Stimulated activated CD4-positive, alpha-beta T cell treated with anti-CD3 and anti-CD28 coated beads, Interleukin-1b, Interleukin-23, amount 100 ng/mL, for 24 hours (primary cell): ENCODE results near the gene NISCH.

Experiments used
- DNase-seq, 4 experiments: peaks; one replicate each; pipeline ENCODE4 v3.0.0-alpha.2; 2020; ENCODE audit warnings: low read depth in 4 of 4, low spot score in 1 of 4

The NISCH gene

DNA sequence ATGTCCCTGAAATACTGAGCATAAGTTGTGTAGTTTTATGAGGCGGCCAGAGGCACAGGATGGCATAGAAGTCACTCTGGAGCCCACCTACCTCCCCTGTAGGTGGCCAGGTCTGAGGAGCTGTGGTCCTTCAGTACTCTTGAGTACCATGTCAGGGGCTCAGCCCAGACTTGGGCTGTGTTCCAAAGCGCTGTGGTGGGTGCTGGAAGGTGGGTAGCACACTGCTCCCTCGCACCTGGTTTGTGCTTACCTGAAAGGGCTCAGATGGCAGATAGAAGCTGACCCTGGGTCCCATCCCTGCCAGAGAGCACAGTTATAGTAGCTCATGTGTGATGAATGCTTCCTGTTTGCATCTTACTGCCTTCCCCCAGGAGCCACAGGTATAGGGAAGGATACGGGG lies 15.5 kb downstream of the NISCH start:
- DNase-seq = no peak

DNA sequence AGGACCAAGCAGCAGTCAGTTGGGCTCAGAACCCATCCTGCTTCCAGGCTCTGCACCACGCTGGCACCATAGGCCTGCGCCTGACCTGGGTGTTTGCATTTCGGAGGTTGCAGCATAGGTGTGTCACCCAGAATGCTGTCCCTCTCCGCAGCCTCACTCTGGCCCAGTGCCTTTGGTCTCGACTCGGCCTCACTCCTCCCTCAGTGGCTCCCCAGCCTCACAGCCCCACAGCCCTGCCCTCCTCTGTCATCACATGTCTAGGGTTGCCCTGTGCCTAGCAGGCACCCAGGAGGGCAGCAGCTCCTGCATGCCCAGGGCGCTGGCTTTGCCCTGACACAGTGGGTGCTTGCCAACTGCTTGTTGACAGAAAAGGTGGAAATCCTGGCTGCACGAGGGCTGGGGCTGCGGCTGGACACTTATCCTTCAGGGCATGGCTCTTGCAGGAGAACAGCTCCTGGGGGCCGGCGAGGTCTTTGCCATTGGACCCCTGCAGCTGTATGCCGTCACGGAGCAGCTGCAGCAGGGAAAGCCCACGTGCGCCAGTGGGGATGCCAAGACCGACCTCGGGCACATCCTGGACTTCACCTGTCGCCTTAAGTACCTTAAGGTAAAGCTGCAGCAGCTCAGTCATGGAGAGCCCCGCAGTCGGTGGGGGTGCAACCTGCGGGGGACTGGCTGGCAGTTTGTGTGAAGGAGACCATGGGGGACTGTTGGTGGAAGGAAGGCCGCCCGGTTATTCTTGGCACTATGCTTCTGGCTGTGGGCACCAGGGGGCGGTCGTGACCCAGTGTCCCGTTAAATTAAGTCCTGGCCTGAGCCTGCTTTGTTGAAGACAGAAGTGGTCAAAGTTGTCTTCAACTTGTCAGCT lies 16.2 kb downstream of the NISCH start:
- no peak for DNase-seq

DNA sequence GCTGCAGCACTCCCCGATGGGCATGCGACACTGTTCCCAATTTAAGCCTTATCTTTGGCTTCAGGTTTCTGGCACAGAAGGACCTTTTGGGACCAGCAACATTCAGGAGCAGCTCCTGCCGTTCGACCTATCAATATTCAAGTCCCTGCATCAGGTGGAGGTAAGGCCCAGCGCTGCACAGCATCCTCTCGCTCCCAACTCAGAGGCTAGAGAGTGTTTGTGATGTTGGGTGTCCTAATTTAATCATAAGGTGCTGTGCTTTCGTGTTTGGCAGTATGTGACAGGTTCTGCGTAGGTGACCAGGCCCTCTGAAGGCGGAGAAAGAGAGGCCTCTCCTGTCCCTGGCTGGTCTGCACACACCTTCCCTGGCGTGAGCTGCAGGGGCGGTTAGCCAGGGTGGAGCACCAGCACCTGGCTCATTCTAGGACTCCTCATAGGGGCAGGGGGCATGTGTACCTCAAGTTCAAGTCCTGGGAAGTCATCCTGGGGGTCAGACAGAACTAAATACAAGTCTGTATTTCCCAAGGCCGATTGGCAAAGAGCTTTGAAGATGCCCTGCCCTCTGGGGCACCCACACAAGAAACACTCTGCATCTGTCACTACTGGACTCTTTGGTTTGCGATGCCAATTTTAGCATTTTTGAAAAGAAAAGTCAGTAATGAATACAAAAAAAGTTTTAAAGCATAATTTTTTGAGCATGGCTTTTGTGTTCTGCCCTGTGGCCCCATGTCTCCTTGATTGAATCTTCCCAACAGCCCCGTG lies 17.0 kb downstream of the NISCH start:
- DNase-seq = no peak

DNA sequence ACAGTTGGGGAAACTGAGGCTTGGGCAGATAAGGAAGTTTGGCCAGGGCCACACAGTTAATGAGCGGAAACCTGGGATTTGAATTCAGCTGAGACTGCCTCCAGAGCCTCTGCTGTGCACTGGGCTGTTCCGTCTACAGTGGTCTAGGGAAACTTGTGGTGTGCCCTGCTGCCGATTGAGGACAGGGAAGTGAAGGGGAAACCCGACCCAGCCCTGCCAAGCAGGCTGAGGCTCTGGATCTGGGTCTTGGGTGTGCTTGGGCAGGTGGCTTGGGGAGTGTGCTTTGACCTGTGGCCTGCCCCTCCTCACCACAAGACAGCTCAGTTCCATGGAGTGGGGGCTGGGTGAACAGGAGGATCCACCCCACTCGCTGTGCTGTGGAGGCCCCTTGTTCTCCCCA lies 17.6 kb downstream of the NISCH start:
- no peak for DNase-seq

DNA sequence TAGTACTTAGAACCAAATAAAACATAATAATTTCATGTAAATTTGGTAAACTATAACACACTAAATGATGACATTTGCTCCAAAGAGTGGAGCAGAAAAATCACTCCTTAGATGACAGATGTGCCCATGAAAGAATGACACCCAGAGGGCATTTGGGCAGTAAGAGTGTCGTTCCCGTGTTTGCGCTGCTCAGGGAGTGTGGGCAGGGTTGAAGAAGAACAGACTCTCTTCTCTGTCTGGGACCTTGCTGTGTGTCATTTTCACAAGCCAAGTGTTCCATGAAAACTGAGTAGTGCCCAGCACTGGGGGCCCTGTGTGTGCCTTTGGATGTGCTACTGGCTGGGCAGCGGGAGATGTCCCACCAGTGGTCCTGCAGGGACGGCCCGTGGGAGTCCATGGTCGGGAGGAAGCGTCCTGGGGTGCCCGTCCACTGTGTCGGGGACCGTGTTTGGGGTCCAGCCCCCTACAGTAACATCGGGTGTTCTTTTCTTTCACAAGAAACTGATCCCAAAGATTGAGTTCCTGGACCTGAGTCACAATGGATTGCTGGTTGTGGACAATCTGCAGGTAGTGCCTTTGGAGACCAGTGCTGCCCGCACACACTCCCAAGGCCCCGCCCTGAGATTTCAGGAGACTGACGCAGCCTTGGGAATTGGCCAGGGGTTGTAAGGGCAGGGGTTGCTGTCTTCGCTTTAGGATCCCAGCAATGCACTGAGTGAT lies 21.8 kb downstream of the NISCH start:
- no peak for DNase-seq

DNA sequence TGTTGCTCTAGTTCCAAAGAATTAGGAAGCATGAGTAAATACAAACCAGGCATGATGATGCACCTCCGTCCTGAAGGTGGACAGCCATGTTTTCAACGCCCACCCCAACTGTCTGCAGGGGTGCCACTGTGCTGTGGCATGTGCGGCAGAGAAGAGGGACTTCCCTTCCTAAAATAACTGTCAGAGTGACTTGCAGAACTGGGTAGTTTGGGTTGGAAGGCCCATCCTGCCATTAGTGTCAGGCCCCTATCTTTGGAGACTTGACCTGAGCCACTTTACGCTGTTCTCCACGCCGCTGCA lies 22.3 kb downstream of the NISCH start:
- DNase-seq = no peak

DNA sequence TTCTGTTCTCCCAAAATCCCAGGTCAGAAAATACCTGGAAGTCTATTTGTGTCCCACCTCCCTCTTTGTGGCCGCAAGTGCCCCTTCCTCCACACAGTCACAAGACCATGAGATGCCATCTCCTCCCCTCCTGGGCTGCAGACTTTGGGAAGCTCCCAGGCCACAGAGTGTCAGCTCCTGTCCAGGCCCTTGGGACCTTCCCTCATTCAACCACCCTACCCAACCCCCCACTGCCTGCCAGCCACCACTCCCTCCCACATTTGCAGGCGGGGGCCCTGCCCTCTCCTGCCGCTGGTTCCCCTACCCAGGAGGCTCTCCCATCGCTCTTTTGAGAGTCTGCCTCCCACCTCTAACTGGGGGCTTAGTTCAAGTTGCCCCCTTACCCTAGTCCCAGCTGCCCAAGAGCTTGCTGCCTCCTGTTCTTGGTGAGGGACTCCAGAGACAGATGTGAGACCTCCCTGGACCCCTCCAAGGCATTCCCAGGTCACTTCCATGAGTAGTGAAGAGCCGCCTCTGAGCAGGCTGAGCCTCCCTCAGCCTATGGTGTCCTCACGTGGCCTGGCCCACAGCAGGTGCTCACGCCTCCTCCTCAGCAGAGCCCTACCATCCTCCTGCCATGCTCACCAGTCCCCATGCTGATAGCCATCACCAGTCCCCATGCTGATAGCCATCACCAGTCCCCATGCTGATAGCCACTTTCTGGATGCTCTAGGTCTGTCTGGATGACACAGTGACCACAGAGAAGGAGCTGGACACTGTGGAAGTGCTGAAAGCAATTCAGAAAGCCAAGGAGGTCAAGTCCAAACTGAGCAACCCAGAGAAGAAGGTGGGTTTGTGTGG lies 23.9 kb downstream of the NISCH start:
- no peak for DNase-seq

DNA sequence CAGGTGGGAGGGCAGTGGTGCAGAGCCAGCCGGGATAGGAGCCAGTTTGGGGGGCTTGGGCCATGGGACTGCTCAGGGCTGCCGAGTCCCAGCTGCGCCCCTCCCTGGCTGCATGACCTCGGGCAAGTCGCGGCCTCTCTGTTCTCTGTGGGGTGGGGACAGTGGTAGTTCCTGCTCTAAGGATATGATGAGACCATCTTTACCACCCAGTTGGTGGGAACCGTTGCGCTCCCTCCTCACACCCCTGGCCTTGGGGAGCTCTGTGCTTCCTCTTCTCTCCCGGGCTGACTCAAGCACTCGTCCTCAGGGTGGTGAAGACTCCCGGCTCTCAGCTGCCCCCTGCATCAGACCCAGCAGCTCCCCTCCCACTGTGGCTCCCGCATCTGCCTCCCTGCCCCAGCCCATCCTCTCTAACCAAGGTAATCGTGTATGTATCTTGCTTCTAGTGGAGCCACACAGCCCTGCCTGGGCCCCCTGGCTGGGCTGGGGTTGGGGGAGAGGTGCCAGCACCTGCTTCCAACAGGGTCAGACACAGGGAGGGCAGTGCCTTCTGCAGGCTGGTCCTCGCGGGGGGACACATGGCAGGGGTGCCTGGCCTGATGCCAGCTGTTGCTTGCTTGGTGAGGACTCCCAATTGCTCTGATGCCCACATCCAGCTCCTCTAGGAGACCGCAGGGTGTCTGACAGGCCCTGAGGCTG lies 24.6 kb downstream of the NISCH start:
- no peak for DNase-seq

DNA sequence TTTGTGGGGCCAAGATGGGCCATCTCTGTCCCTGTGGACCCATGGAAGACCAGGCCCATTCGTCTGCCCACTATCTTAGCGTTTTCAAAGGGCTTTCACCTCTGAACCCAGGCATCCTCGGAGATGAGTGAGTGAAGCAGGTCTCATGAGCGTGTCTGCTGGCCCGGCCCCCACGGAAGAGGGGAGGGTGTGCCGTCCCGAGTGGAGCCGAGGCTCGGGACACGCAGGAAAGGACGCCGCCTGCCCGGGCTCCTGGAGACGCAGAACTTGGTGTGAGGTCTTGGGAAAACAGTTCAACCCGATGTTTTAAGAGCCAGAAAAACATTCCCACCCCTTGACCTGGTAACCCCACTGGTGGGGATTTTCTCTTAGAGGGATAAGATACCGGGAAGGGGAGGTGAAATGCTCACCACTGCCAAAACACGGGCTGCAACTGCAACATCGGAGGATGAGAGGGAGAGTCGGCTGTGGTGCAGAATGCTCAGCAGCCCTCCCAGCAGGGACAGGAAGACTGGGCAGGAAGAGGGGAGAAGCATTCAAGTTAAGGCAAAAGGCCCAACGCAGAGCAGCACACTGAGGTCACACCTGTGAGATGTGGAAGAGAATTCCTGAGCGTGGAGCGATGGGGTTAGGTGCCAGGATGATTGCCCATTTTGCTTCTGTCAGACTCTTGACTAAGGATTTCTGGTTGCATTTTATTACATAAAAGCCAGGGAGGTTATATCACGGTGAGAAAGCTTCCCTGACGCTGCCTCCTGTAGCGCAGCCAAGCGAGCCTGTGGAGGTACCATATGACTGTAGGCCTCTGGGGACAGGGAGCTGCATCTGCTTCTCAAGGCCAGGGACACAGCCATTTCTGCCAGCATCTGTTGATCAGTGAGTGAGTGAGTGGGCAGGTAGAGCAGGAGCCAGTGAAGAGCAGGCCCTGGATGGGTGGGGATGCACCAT lies 25.6 kb downstream of the NISCH start:
- DNase-seq = no peak

DNA sequence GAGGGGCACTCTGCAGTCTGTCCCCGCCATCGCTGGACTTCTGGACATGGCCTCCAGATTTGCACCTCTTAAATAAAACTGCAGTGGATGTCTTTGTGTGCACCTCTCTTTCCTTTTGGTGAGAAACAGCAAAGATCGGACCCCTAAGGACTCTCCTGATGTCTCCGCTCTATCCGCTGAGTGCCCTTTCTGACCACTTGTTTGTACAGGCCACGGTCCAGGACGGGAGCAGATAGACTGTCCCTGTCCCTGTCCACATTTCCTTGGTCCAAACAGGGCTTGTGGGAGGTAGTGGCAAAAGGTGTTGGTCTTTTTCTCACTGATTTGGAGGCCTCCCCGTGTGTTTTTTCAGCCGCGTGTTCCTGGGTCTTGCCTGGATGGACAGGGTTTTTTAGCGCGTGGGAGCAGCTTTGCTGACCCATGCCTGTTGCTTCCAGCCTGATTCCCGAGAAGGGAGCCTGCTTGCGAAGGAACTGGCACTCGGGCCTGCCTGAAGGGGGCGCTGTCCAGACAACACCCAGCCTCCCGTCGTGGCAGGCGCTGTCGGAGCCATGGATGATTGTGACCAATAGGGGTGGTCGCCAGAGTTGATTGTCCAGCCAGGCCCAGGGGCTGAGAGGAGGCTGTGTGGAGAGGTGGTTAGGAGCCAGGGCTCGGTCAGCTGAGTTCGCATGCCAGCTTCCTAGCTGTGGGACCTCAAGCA lies 26.6 kb downstream of the NISCH start:
- no peak for DNase-seq

DNA sequence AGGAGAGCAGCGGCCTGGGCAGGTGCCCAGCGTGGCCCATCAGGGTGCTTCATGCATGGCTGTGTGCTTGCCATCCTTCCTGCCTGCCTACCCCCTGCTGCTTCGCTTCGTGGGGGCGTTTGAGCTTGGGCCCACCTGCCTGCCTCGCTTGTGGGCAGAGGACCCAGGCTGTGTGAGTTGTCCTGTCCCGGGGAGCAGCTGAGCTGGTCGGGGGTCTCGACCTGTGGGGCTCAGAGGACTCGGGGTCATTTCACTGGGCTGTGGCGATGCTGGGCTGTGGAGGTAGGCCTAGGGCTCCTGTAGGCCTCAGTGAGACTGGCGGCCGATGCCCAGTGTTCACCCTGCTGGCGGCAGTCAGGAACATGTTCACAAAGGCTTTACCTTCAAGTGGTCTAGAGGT lies 27.7 kb downstream of the NISCH start:
- DNase-seq = no peak

DNA sequence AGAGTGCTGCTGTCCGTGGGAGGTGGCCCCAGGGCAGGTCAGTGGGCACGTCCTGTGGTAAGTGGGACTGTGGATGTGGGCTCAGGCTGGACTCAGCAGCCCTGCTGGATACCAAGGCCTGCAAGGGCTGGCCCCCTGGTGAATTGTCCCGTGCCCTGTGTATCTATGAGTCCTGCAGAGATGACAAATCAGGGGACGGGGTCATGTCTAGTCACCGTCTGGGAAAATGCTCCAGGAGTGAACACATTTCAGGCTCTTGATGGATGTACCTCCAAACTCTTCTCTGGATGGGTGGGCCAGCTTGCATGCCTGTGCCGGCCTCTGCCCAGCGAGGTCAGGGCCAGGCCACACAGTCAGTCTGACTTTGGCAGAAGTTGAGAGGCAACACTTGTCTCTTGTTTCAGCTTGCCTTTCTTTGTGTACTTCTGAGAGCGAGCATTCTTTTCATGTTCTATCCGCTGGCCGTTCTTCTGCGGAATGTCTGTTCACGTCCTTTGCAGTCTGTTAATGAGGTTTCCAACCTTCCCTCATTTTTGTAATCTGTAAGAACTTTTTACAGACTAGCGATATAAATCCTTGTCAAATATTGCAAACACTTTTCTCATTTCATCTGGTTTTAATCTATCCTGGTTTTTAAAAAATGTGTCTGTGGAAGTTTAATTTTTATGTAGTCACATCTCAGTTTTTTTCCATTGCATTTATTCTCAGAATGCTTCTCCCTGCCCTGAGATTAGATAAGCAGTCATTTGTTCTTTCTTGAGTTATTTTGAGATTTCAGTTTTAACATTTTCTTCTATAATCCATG lies 28.4 kb downstream of the NISCH start:
- DNase-seq = no peak

DNA sequence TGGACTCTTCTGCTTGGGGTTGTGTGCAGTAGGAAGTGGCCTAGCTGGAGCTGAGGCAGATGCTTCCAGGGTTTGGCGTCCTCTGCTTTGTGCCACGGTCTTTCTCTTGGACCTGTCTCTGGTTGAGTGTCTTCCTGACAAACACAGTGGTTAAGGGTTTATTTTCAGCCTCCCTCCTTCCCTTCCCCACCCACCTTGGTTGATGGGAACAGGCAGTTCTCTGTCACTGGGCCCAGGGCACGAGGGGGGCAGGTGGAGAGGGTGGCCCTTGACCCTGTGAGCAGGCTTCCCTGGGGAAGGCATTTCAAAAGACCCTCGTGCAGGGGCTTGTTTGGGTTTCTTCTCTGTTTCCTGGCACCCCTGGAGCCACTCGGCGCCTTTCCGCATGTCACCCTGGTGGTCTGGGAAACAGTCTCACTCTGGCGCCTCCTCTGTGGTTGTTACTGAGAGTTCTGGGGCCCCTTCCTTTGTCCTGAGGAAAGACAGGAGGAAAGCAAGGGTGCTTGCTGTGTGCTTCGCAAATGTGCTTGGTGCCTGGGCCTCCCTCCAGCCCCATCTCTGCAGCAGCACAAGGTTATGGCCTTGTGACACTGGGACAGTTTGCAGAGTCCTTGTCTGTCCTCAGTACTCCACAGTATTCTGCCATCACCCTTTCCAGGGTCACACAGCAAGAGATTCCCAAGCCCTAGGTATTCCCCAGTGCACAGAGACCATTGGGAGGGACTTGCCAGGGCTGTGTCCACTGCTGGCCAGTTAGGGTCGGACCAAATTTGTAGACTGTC lies 29.5 kb downstream of the NISCH start:
- no peak for DNase-seq

DNA sequence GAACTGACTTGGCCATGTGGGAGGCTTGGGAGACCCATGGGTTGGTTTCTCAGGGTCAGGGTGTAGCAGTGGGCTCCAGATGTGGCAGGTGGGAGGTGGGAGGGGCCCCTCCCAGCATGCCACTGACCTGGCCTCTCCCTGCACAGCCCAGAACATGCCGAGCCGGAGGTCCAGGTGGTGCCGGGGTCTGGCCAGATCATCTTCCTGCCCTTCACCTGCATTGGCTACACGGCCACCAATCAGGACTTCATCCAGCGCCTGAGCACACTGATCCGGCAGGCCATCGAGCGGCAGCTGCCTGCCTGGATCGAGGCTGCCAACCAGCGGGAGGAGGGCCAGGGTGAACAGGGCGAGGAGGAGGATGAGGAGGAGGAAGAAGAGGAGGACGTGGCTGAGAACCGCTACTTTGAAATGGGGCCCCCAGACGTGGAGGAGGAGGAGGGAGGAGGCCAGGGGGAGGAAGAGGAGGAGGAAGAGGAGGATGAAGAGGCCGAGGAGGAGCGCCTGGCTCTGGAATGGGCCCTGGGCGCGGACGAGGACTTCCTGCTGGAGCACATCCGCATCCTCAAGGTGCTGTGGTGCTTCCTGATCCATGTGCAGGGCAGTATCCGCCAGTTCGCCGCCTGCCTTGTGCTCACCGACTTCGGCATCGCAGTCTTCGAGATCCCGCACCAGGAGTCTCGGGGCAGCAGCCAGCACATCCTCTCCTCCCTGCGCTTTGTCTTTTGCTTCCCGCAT lies 31.8 kb downstream of the NISCH start:
- DNase-seq = no peak

DNA sequence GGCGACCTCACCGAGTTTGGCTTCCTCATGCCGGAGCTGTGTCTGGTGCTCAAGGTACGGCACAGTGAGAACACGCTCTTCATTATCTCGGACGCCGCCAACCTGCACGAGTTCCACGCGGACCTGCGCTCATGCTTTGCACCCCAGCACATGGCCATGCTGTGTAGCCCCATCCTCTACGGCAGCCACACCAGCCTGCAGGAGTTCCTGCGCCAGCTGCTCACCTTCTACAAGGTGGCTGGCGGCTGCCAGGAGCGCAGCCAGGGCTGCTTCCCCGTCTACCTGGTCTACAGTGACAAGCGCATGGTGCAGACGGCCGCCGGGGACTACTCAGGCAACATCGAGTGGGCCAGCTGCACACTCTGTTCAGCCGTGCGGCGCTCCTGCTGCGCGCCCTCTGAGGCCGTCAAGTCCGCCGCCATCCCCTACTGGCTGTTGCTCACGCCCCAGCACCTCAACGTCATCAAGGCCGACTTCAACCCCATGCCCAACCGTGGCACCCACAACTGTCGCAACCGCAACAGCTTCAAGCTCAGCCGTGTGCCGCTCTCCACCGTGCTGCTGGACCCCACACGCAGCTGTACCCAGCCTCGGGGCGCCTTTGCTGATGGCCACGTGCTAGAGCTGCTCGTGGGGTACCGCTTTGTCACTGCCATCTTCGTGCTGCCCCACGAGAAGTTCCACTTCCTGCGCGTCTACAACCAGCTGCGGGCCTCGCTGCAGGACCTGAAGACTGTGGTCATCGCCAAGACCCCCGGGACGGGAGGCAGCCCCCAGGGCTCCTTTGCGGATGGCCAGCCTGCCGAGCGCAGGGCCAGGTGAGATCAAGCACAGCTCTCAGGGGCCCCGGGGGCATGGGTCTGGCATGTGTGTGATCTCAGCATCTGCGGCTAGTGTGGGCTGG lies 32.6 kb downstream of the NISCH start:
- DNase-seq = no peak

DNA sequence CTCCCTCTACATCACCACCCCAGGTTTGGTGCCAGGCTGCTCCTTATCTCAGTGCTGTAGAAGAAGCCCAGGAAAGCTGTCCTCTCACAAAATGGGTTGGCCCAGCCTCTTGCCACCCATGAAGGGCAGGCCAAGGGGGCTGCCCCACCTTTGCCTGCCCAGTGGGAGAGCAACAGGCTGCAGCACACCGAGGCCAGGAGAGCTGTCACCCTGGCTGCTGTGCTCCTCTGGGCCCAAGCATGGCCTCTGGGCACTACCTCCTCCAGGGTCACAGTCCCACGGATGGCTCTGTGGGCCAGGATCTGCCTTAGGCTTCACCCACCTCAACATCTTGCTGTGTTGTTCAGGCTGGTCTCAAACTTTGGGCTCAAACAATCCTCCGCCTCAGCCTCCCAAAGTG lies 33.3 kb downstream of the NISCH start:
- no peak for DNase-seq
